OCI-LY3 (cell line): ENCODE measurements around the gene TTC36.

ENCODE experiments used
- CTCF ChIP-seq: fragments of 200-600, 300-600 bp; sonication (generic); IDR thresholded peaks from 2 replicates; pipeline ENCODE4 v1.5.1; 2014; ENCODE audit warnings: antibody characterized with exemption, low read length, low read depth
- EZH2phosphoT487 ChIP-seq: fragments of 200-600 bp; shearing (Covaris generic); IDR thresholded peaks from 2 replicates; pipeline ENCODE4 v1.6.1; 2018; ENCODE audit warnings: antibody characterized with exemption, mixed run types, low read depth

- no peak for TF ChIP-seq CTCF
- no peak for TF ChIP-seq EZH2phosphoT487
Measured at GRCh38 chr11:118503216-118503615, 24.1 kb upstream of the TTC36 start.
